ENCODE results near the gene DCAF8L1. TPM values are rescaled to one million over a fixed set of nuclear protein-coding genes. Genes with fewer than 3 reads are reported as not detected.

The DCAF8L1 gene
- total and polyA plus RNA-seq, 2 donors (not counting 3 experiments of a cell fraction or from before 2014, with no cell fraction given): not detected

- dilution Hi-C loops (cut with MboI; ENCODE audit: extremely low pct_ligation_motif_present, low sequenced_read_pairs): no loop called here
- H3K79me2 ChIP-seq (ENCODE audit: control insufficient read depth, insufficient read depth, low read length): no peaks in the 10 kb centered on the region
- no peak overlapping the region for H3K4me3 ChIP-seq (replicated peaks in 1 of 3; ENCODE audit: insufficient read depth in 1 of 3, low read depth in 1 of 3, low read length in 3 of 3)
- no peaks in the 10 kb centered on the region for H3K9me3 ChIP-seq (replicated peaks; ENCODE audit: control insufficient read depth, insufficient read depth, low read length)
- H3K36me3 ChIP-seq (ENCODE audit: control insufficient read depth in 2 of 2, extremely low read depth in 1 of 2, insufficient read depth in 2 of 2, low read length in 2 of 2): no peaks in the 10 kb centered on the region
- intact Hi-C loops (cut with micrococcal nuclease): loop anchor here (2.0 kb wide), 1 partner anchor 59 kb away; no protein-coding TSS in a partner anchor
- TF ChIP-seq EZH2 (IDR thresholded peaks at IDR 0.05; ENCODE audit: borderline replicate concordance, low read depth, low read length, severe bottlenecking): no peak
- TF ChIP-seq MAX (IDR thresholded peaks at IDR 0.05; ENCODE audit: insufficient read depth, insufficient read length): no peak
- TF ChIP-seq JUN (IDR thresholded peaks at IDR 0.05; ENCODE audit: borderline replicate concordance, insufficient read depth, insufficient read length, low read depth): no peak
- TF ChIP-seq MYC (IDR thresholded peaks at IDR 0.05; ENCODE audit: low read depth, low read length): no peak
- TF ChIP-seq POLR2A (IDR thresholded peaks at IDR 0.05; ENCODE audit: low read depth, low read length): no peak
- no peak for TF ChIP-seq CTCF (IDR thresholded peaks at IDR 0.05; ENCODE audit: extremely low read depth in 1 of 2, insufficient read depth in 1 of 2, low read depth in 1 of 2, low read length in 2 of 2)
- no peak for TF ChIP-seq FOS (IDR thresholded peaks at IDR 0.05; ENCODE audit: borderline replicate concordance, insufficient read depth, low read length)
- TF ChIP-seq GATA2 (IDR thresholded peaks at IDR 0.05; ENCODE audit: insufficient read depth, insufficient read length, low read depth, low read length): no peak
- TF ChIP-seq POLR2AphosphoS5 (IDR thresholded peaks at IDR 0.05; ENCODE audit: insufficient read depth, low read depth, low read length): no peak
- H3K27ac ChIP-seq (ENCODE audit: insufficient read depth, low read depth, low read length): no peak overlapping the region
- FAIRE-seq (no peak), DNase-seq (ENCODE audit: low read depth, low spot score) (no peak)
- H3K27me3 ChIP-seq (ENCODE audit: control insufficient read depth in 2 of 2, insufficient read depth in 2 of 2, low read length in 2 of 2): no peaks in the 10 kb centered on the region
- no peaks in the 10 kb centered on the region for H3K9me1 ChIP-seq (replicated peaks; ENCODE audit: control insufficient read depth, extremely low read depth, insufficient read depth, low read length)
- ChIA-PET POLR2A (no interaction called here), CTCF (no interaction called here)
- H2AFZ ChIP-seq (ENCODE audit: low read depth, low read length): no peak overlapping the region
- no peaks in the 10 kb centered on the region for H3K4me1 ChIP-seq (ENCODE audit: control insufficient read depth, extremely low read depth, insufficient read depth, low read length)
- H3K9ac ChIP-seq (replicated peaks; ENCODE audit: extremely low read depth, insufficient read depth, low read length): no peak overlapping the region
- H4K20me1 ChIP-seq (replicated peaks; ENCODE audit: control insufficient read depth, extremely low read depth, insufficient read depth, low read length): no peaks in the 10 kb centered on the region
- no peak overlapping the region for H3K4me2 ChIP-seq (ENCODE audit: insufficient read depth, low read length)
- BruUV-seq (replicated peaks): no TSS peak
Measured at GRCh38 chrX:28015993-28016392, 34.7 kb upstream of the DCAF8L1 start.
